Thymus (tissue), 14 donors: ENCODE data around the gene TRAF1. TPM values are rescaled to one million over a fixed set of nuclear protein-coding genes. Genes with fewer than 3 reads are reported as not detected.
"Not testable (repeated sequence)": the region's sequence is repeated elsewhere in the genome, so short reads cannot be mapped to it uniquely, and the experiment has no call there.

ENCODE experiments used
- DNase-seq, 9 donors: peaks; one replicate each; pipeline ENCODE4 v3.0.0-alpha.2; 2013; ENCODE audit warnings: low spot score in 9 of 9, low read depth in 6 of 9, missing footprints in 1 of 9
- H3K27ac ChIP-seq, 2 donors: one replicate each; pipeline ENCODE4 v1.5.1; 2013; ENCODE audit warnings: control low read depth in 1 of 2, low read depth in 1 of 2, low read length in 1 of 2, mild to moderate bottlenecking in 1 of 2, moderate library complexity in 1 of 2
- H3K27me3 ChIP-seq, 2 donors: one replicate each; pipeline ENCODE4 v1.5.1; 2013; ENCODE audit warnings: low read length in 1 of 2; ENCODE audit not compliant: control insufficient read depth in 2 of 2, insufficient read depth in 1 of 2
- H3K36me3 ChIP-seq, 2 donors: one replicate each; pipeline ENCODE4 v1.5.1; 2013; ENCODE audit warnings: low read length in 1 of 2, mild to moderate bottlenecking in 1 of 2, moderate library complexity in 1 of 2; ENCODE audit not compliant: control insufficient read depth in 2 of 2, insufficient read depth in 2 of 2
- H3K4me1 ChIP-seq, 2 donors: one replicate each; pipeline ENCODE4 v1.5.1; 2013; ENCODE audit warnings: low read length in 2 of 2; ENCODE audit not compliant: control insufficient read depth in 2 of 2, insufficient read depth in 2 of 2
- H3K4me3 ChIP-seq, 2 donors: one replicate each; pipeline ENCODE4 v1.5.1; 2013; ENCODE audit warnings: low read length in 2 of 2, control low read depth in 1 of 2, mild to moderate bottlenecking in 1 of 2
- H3K9me3 ChIP-seq, 2 donors: one replicate each; pipeline ENCODE4 v1.5.1; 2013; ENCODE audit warnings: low read length in 1 of 2, mild to moderate bottlenecking in 1 of 2; ENCODE audit not compliant: control insufficient read depth in 2 of 2, insufficient read depth in 1 of 2
- WGBS: extraction: QIAGEN DNeasy Blood & Tissue Kit; methylation state at CpG from one replicate; pipeline ENCODE4 v1.1.7; 2013; 5-methylcytosine and 5-hydroxymethylcytosine counted together
- long read RNA-seq, 10 donors: transcript quantifications; one replicate each; lab custom pipeline, GENCODE V29; 2026
- polyA plus RNA-seq: library from polyadenylated mRNA; stranded (reverse); fragments of 200-250 nt; gene quantifications from one replicate; pipeline ENCODE4 v1.2.3, GENCODE V29; 2013
- total RNA-seq: library from RNA; stranded (reverse); fragments of 120-200 nt; gene quantifications from one replicate; pipeline ENCODE4 v1.2.4, GENCODE V29; 2013
- donor health status: healthy.

TRAF1 gene
- total RNA-seq (21.7 TPM), polyA plus RNA-seq (21.7 TPM)
- long read RNA-seq, donor 1 = 0 reads
- long read RNA-seq, donor 2 = 0 reads
- long read RNA-seq, donor 3, full-length matches to known transcripts = 2 of 8 reads
- long read RNA-seq, donor 3, partial matches to known transcripts = 6 of 8 reads
- long read RNA-seq, donor 3, other reads (novel, unspliced or antisense) = 0 of 8 reads
- long read RNA-seq, donor 4, full-length matches to known transcripts = 2 of 8 reads
- long read RNA-seq, donor 4, partial matches to known transcripts = 6 of 8 reads
- long read RNA-seq, donor 4, other reads (novel, unspliced or antisense) = 0 of 8 reads
- long read RNA-seq, donor 5, partial matches to known transcripts = 21 of 21 reads
- long read RNA-seq, donor 5, other reads (novel, unspliced or antisense) = 0 of 21 reads
- long read RNA-seq, donor 6, full-length matches to known transcripts = 1 of 7 reads
- long read RNA-seq, donor 6, partial matches to known transcripts = 6 of 7 reads
- long read RNA-seq, donor 6, other reads (novel, unspliced or antisense) = 0 of 7 reads
- long read RNA-seq, donor 7 = 0 reads
- long read RNA-seq, donor 8 = 0 reads
- long read RNA-seq, donor 9, partial matches to known transcripts = 5 of 5 reads
- long read RNA-seq, donor 9, other reads (novel, unspliced or antisense) = 0 of 5 reads
- long read RNA-seq, donor 10 = 0 reads

- peak in 1 of 9 donors; percentile 71 for DNase-seq
- Histone ChIP-seq H3K4me1 (peaks cover 39 to 53% of the 10 kb centered on the region in 2 donors), H3K36me3 (no peaks in the 10 kb centered on the region), H3K4me3 (peak within 1 kb of the TSS in 1 of 2 donors; percentile 8), H3K9me3 (peaks cover 0 to 5% of the 10 kb centered on the region in 2 donors), H3K27ac (peak within 1 kb of the TSS; percentile 86 to 91), H3K27me3 (no peaks in the 10 kb centered on the region)
- WGBS = 44% methylated on average over 6 of the region's 6 CpGs
Observed at GRCh38 chr9:120926397-120926928, at the start of gene TRAF1. Gene TRAF1, minus strand, starts transcription at chr9:120926796. Its CDS starts 721 bp downstream, at chr9:120926075.

- 11% methylated on average over 1 of the region's 1 CpG for WGBS
Observed at GRCh38 chr9:120974921-120975320, 48.3 kb upstream of the TRAF1 start.

DNA sequence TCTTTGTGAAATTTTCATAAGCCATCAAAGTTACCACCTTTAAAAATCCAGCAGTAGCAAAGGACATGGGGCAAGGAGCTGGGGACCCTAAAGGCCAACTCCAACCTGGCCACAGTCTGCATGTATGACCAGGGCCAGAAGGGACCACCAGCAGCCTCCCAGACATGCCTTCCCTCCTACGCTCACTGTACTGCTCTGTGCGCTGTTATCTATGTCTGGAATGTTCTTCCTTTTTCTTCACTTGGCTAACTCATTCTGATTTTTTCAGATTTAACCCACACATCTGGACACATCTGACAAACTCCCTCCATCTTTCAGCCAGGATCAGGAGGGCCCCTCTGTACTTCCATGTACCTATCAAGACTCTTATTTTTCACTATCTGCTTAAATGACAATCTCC, 47.6 kb upstream of the TRAF1 start:
- H3K4me1 ChIP-seq = peaks cover 2 to 10% of the 10 kb centered on the region in 2 donors
- no peaks in the 10 kb centered on the region for H3K27me3 ChIP-seq
- WGBS = 100% methylated on average over 2 of the region's 2 CpGs
- H3K36me3 ChIP-seq = no peaks in the 10 kb centered on the region
- no peak for DNase-seq
- no peaks in the 10 kb centered on the region for H3K9me3 ChIP-seq
- H3K27ac ChIP-seq = no peak overlapping the region
- no peak overlapping the region for H3K4me3 ChIP-seq

More at GRCh38 chr9:120974921-120975320, 48.3 kb upstream of the TRAF1 start:
- H3K27me3 ChIP-seq = no peaks in the 10 kb centered on the region
- H3K36me3 ChIP-seq = no peaks in the 10 kb centered on the region
- H3K27ac ChIP-seq = no peak overlapping the region
- peaks cover 2 to 10% of the 10 kb centered on the region in 2 donors for H3K4me1 ChIP-seq
- H3K9me3 ChIP-seq = no peaks in the 10 kb centered on the region
- DNase-seq = peak in 4 of 9 donors; percentile 3 to 38 (median 10)
- no peak overlapping the region for H3K4me3 ChIP-seq

GRCh38 chr9:120971938-120972337, 45.3 kb upstream of the TRAF1 start:
- DNase-seq = no peak
- Histone ChIP-seq H3K4me3 (no peak overlapping the region), H3K27me3 (no peaks in the 10 kb centered on the region), H3K36me3 (no peaks in the 10 kb centered on the region), H3K4me1 (peaks cover 2 to 10% of the 10 kb centered on the region in 2 donors), H3K9me3 (no peaks in the 10 kb centered on the region), H3K27ac (no peak overlapping the region)

DNA sequence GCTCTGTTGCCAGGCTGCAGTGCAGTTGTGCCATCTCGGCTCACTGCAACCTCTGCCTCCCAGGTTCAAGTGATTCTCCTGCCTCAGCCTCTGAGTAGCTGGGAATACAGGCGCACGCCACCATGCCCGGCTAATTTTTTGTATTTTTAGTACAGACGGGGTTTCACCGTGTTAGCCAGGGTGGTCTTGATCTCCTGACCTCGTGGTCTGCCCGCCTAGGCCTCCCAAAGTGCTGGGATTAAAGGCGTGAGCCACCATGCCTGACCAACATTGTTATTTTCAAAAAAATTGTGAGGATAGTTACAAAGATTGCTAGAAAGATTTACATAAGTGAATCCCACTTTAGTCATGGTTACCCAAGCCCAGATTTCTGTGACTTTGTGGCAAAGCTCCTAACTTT, 44.9 kb upstream of the TRAF1 start:
- H3K4me3 ChIP-seq, H3K27ac ChIP-seq, DNase-seq, H3K36me3 ChIP-seq, H3K9me3 ChIP-seq, H3K27me3 ChIP-seq, H3K4me1 ChIP-seq: not testable (repeated sequence)
- WGBS = over 99% methylated on average over 9 of the region's 9 CpGs

GRCh38 chr9:120970244-120970643, 43.6 kb upstream of the TRAF1 start:
- WGBS = 98% methylated on average over 3 of the region's 3 CpGs
- Histone ChIP-seq H3K36me3 (no peaks in the 10 kb centered on the region), H3K9me3 (no peaks in the 10 kb centered on the region), H3K4me1 (peaks cover 2 to 6% of the 10 kb centered on the region in 2 donors), H3K27ac (no peak overlapping the region), H3K27me3 (no peaks in the 10 kb centered on the region), H3K4me3 (no peak overlapping the region)
- DNase-seq = no peak

- no peak for DNase-seq
- no peaks in the 10 kb centered on the region for H3K9me3 ChIP-seq
- no peak overlapping the region for H3K4me3 ChIP-seq
- H3K4me1 ChIP-seq = no peaks in the 10 kb centered on the region
- no peak overlapping the region for H3K27ac ChIP-seq
- no peaks in the 10 kb centered on the region for H3K27me3 ChIP-seq
- no peaks in the 10 kb centered on the region for H3K36me3 ChIP-seq
- WGBS = 97% methylated on average over 3 of the region's 3 CpGs
Observed at GRCh38 chr9:120966013-120966369, 39.4 kb upstream of the TRAF1 start.

- no peak for DNase-seq
- Histone ChIP-seq H3K4me3 (no peak overlapping the region), H3K4me1 (no peaks in the 10 kb centered on the region), H3K27ac (no peak overlapping the region), H3K36me3 (no peaks in the 10 kb centered on the region), H3K27me3 (no peaks in the 10 kb centered on the region), H3K9me3 (no peaks in the 10 kb centered on the region)
- WGBS = 94% methylated on average over 4 of the region's 4 CpGs
Observed at GRCh38 chr9:120965344-120966012, 38.9 kb upstream of the TRAF1 start.

DNA sequence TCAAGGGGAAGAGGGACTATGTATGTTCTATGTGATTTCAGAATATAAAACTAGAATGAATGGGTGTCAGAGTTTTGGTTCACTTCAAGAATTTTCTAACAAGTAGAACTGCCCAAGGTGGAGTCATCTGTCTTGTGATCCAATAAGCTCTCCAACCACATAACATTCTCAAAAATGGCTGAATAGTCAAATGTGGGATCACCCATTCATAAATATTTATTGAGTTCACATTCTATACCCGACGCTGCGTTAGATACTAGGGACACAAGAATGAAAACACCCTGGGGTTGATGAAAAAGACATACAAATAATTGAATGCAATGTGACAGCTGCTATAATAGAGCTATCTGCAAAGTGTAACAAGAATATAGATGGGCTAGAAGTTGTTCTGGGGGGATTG, 35.3 kb upstream of the TRAF1 start:
- H3K4me1 ChIP-seq = no peaks in the 10 kb centered on the region
- no peaks in the 10 kb centered on the region for H3K27me3 ChIP-seq
- no peaks in the 10 kb centered on the region for H3K9me3 ChIP-seq
- no peak overlapping the region for H3K27ac ChIP-seq
- H3K36me3 ChIP-seq = no peaks in the 10 kb centered on the region
- no peak overlapping the region for H3K4me3 ChIP-seq
- WGBS = 98% methylated on average over 3 of the region's 3 CpGs
- DNase-seq = no peak
